A673 (cell line): Measurements from ENCODE around the gene PJA2. TPM values are rescaled to one million over a fixed set of nuclear protein-coding genes. Genes with fewer than 3 reads are reported as not detected.

Source experiments
- BruUV-seq: library from RNA; stranded (reverse); fragments of 400-500 nt; replicated peaks from 2 replicates; lab custom pipeline; 2021; lab: Mats Ljungman, UMichigan
- CTCF ChIA-PET: fragments of 300-600 bp; sonication (Branson Sonifier 250); formaldehyde crosslinking; loops from one replicate; lab custom pipeline; 2022; ENCODE audit warnings: antibody characterized with exemption; lab: Charles Lee
- POLR2A ChIA-PET: fragments of 300-600 bp; sonication (Branson Sonifier 250); formaldehyde crosslinking; loops from one replicate; lab custom pipeline; 2022; ENCODE audit warnings: antibody characterized with exemption; ENCODE audit not compliant: low non-redundant PET; lab: Charles Lee
- DNase-seq: peaks from one replicate; pipeline ENCODE4 v3.0.0-alpha.2; 2015; ENCODE audit warnings: low spot score
- H3K27ac ChIP-seq: fragments of 200-600 bp; sonication (generic); 2 replicates; pipeline ENCODE4 v1.5.1; 2016; ENCODE audit warnings: mixed run types, low read depth, mild to moderate bottlenecking, mixed read lengths, antibody characterized with exemption, low read length; ENCODE audit not compliant: poor library complexity, severe bottlenecking
- H3K27me3 ChIP-seq: fragments of 200-600 bp; sonication (generic); replicated peaks from 2 replicates; pipeline ENCODE4 v1.6.1; 2017; ENCODE audit warnings: mixed run types, low read depth, mild to moderate bottlenecking, mixed read lengths, antibody characterized with exemption, low read length; ENCODE audit not compliant: insufficient read depth, poor library complexity
- H3K36me3 ChIP-seq: fragments of 200-600 bp; sonication (generic); 2 replicates; pipeline ENCODE4 v1.6.1; 2016; ENCODE audit warnings: mixed run types, mild to moderate bottlenecking, mixed read lengths, antibody characterized with exemption, low read length; ENCODE audit not compliant: insufficient read depth, poor library complexity, severe bottlenecking
- H3K4me1 ChIP-seq: fragments of 200-600 bp; sonication (generic); 2 replicates; pipeline ENCODE4 v1.6.1; 2017; ENCODE audit warnings: mixed run types, mild to moderate bottlenecking, mixed read lengths, antibody characterized with exemption, low read length; ENCODE audit not compliant: insufficient read depth, poor library complexity, severe bottlenecking
- H3K4me3 ChIP-seq: fragments of 200-600 bp; sonication (generic); 2 replicates; pipeline ENCODE4 v1.5.1; 2016; ENCODE audit warnings: low read depth, mixed run types, mild to moderate bottlenecking, mixed read lengths, low read length; ENCODE audit not compliant: poor library complexity, severe bottlenecking
- H3K9me3 ChIP-seq: fragments of 200-600 bp; sonication (generic); 2 replicates; pipeline ENCODE4 v1.6.1; 2016; ENCODE audit warnings: mixed run types, low read depth, mild to moderate bottlenecking, mixed read lengths, antibody characterized with exemption, low read length; ENCODE audit not compliant: poor library complexity, severe bottlenecking
- EZH2 ChIP-seq: fragments of 200-600 bp; sonication (generic); IDR thresholded peaks from 2 replicates; pipeline ENCODE4 v1.6.1; 2017; ENCODE audit warnings: borderline replicate concordance, low read depth, mild to moderate bottlenecking, mixed read lengths, antibody characterized with exemption, low read length; ENCODE audit not compliant: poor library complexity, severe bottlenecking
- intact Hi-C: fragments of 100-400 bp; cut with micrococcal nuclease; formaldehyde crosslinking; loops from one replicate; pipeline ENCODE4 v1.10.0; 2022; ENCODE audit not compliant: unreplicated experiment
- total RNA-seq: library from RNA; stranded (reverse); gene quantifications from 2 replicates; pipeline ENCODE4 v1.2.3, GENCODE V29; 2021
- TF ChIP-seq, protein P1 (sequence below): fragments of 300-800, 200-600 bp; sonication (generic); conservative IDR thresholded peaks from 2 replicates; pipeline ENCODE4 v1.5.1; 2017; ENCODE audit warnings: low read depth, mild to moderate bottlenecking, antibody characterized with exemption, low read length, moderate library complexity, mixed read lengths

Gene PJA2
- total RNA-seq, 1 experiment from 2014 or later = 47.3 TPM

DNA sequence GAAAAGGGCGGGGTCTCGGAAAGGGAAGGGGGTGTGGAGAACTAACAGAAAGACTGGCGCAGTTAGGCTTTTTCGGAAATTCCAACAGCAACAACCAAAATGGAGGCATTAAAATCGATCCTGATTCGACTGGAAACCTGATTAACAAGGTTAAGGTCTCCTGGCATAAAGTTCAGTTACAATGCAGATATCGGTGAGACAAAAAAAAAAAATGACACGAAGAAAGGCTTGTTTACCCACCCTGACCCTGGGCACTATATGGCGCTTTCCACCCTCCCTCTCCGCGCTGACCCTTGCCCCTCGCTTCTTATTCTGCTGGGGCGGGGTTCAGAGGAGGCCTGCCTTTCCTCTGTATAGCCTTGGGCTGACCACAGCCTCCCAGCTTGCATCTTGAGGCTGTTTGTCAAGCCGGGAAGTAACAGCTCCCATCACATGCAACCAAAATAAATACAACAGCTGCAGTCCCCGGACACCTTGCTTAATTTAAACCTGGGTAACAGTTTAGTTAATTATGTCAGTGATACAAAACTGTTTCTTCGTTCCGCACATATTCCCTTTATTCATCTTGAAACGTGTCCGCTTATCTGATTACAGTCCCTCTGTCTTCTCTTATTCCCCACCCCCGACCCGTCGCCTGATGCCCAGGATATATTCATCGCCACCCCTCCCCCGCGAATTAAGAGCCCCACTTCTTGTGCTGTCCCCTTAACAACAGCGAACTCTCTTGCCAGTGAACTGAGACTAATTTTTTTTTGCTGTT is 795 bp upstream of the PJA2 start:
- peak; percentile 56 for DNase-seq
- H3K4me1 ChIP-seq = peaks cover 16% of the 10 kb centered on the region
- POLR2A ChIA-PET = no interaction called here
- peak overlapping the region; percentile 93 for H3K27ac ChIP-seq
- BruUV-seq = TSS peak; percentile 99
- H3K9me3 ChIP-seq = no peaks in the 10 kb centered on the region
- intact Hi-C loops = loop anchor here (2.0 kb wide), 2 partner anchors 200 to 662 kb away; no protein-coding TSS in a partner anchor
- CTCF ChIA-PET = interaction anchor here (0.6 kb wide), 1 partner anchor 18 kb away, joined by 3 read pairs; no protein-coding TSS in a partner anchor
- H3K27me3 ChIP-seq = no peaks in the 10 kb centered on the region
- H3K36me3 ChIP-seq = no peaks in the 10 kb centered on the region
- TF ChIP-seq, protein P1, sequence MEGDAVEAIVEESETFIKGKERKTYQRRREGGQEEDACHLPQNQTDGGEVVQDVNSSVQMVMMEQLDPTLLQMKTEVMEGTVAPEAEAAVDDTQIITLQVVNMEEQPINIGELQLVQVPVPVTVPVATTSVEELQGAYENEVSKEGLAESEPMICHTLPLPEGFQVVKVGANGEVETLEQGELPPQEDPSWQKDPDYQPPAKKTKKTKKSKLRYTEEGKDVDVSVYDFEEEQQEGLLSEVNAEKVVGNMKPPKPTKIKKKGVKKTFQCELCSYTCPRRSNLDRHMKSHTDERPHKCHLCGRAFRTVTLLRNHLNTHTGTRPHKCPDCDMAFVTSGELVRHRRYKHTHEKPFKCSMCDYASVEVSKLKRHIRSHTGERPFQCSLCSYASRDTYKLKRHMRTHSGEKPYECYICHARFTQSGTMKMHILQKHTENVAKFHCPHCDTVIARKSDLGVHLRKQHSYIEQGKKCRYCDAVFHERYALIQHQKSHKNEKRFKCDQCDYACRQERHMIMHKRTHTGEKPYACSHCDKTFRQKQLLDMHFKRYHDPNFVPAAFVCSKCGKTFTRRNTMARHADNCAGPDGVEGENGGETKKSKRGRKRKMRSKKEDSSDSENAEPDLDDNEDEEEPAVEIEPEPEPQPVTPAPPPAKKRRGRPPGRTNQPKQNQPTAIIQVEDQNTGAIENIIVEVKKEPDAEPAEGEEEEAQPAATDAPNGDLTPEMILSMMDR = no peak
- TF ChIP-seq EZH2 = no peak
- peak overlapping the region; percentile 61 for H3K4me3 ChIP-seq

DNA sequence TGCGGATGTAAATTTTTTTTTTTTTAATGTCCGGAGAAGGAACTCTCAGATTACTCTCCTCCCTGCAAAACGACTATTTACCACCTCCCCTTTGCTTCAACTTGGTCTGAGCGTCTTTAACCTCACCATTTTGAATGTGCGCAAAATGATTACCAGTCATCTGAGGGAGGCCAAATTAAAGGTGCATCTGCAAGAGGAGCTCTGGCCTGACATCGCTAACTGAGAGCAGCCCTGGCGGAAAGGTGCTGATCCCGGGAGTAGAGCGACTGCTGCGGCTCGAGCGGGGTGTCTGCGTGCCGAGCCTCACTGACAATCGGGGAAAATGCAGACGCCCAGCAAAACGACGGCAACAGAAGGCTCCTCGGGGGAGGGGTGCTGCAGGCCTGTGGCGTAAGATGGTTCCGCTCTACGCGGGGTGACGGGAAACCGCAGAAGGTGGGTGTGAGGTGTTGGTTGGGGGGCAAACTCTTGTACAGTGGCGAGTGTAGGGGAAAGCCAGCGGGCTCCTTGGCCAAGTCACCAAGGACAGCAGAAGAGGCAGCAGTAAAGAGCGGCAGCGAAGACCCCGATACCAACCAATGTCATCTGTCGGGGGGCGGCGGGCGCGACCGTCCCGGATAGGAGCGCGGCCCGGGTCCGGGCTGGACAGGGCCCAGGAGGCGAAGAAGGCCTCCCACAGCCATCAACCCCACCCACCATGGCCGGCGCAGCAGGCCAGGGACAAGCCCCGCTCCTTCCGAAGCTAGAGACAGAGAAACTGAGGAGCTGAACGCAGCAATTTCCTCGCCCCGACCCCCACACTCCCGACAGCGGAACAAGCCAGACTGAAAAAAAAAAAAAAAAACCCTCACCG is 557 bp downstream of the PJA2 start:
- Histone ChIP-seq H3K36me3 (peaks cover 5% of the 10 kb centered on the region), H3K27me3 (no peaks in the 10 kb centered on the region), H3K4me3 (peak overlapping the region; percentile 61), H3K27ac (peak overlapping the region; percentile 96), H3K4me1 (peaks cover 16% of the 10 kb centered on the region), H3K9me3 (peaks cover 6% of the 10 kb centered on the region)
- TF ChIP-seq, protein P1 = no peak
- TF ChIP-seq EZH2 = no peak
- CTCF ChIA-PET = no interaction called here
- POLR2A ChIA-PET = interaction anchor here (0.6 kb wide), 1 partner anchor 51 kb away, joined by 3 read pairs; no protein-coding TSS in a partner anchor
- peak; percentile 73 for DNase-seq
- intact Hi-C loops = loop anchor here (10.0 kb wide), 1 partner anchor 286 kb away; no protein-coding TSS in a partner anchor
- BruUV-seq = TSS peak; percentile 77

GRCh38 chr5:109407913-109408312 is 1.9 kb downstream of the PJA2 start:
- ChIA-PET CTCF (no interaction called here), POLR2A (no interaction called here)
- peaks cover 16% of the 10 kb centered on the region for H3K4me1 ChIP-seq
- H3K9me3 ChIP-seq = peaks cover 6% of the 10 kb centered on the region
- H3K27me3 ChIP-seq = no peaks in the 10 kb centered on the region
- peaks cover 5% of the 10 kb centered on the region for H3K36me3 ChIP-seq
- peak overlapping the region; percentile 96 for H3K27ac ChIP-seq
- intact Hi-C loops = loop anchor here (10.0 kb wide), 1 partner anchor 287 kb away; no protein-coding TSS in a partner anchor
- BruUV-seq = no TSS peak
- H3K4me3 ChIP-seq = peak overlapping the region; percentile 61
- TF ChIP-seq EZH2 = no peak
- DNase-seq = no peak
